Motor neuron (in vitro differentiated cells): ENCODE results near the gene UGT1A10. TPM values are rescaled to one million over a fixed set of nuclear protein-coding genes. Genes with fewer than 3 reads are reported as not detected.

ENCODE experiments used
- ATAC-seq, 8 experiments: fragments of 200-7000 bp; cut with Tn5 transposase; replicated peaks in 6 of 8; 2 replicates each; pipeline ENCODE4 v1.8.0; 2021; ENCODE audit warnings: mild to moderate bottlenecking in 8 of 8, moderate library complexity in 8 of 8
- H3K27ac ChIP-seq, 2 donors: fragments of 250-450 bp; sonication (Bioruptor Pico); 2 replicates each; pipeline ENCODE4 v1.9.0; 2021; ENCODE audit warnings: antibody characterized with exemption in 2 of 2, mild to moderate bottlenecking in 2 of 2, moderate library complexity in 1 of 2
- H3K4me1 ChIP-seq, 2 donors: fragments of 250-450 bp; sonication (Bioruptor Pico); replicated peaks in 1 of 2; 2 replicates each; pipeline ENCODE4 v1.6.1; 2021; ENCODE audit warnings: antibody characterized with exemption in 2 of 2, mild to moderate bottlenecking in 2 of 2, moderate library complexity in 1 of 2
- H3K4me3 ChIP-seq, 5 donors: fragments of 250-450 bp; sonication (Bioruptor Pico); 2 replicates each; pipeline ENCODE4 v1.9.0; 2021; ENCODE audit warnings: antibody characterized with exemption in 5 of 5, mild to moderate bottlenecking in 5 of 5, moderate library complexity in 4 of 5
- WGBS, 10 experiments: fragments of 450-650 bp; shearing (Covaris generic); methylation state at CpG; one replicate each; pipeline ENCODE4 v1.0.0; 2022; 5-methylcytosine and 5-hydroxymethylcytosine counted together
- in situ Hi-C, 9 experiments: fragments of 400-800 bp; cut with MboI; loops; one replicate each; pipeline ENCODE4 v1.15.0; 2021; ENCODE audit warnings: low sequenced_read_pairs in 9 of 9, low pct_unique_long_range_greater_than_20kb in 2 of 9; ENCODE audit not compliant: unreplicated experiment in 9 of 9
- total RNA-seq, 8 experiments: library from RNA; unstranded; fragments of 300-600 nt; gene quantifications; 2 replicates each; pipeline versions ENCODE4 v1.2.3 to v1.2.4, GENCODE V29; 2022

The UGT1A10 gene
- total RNA-seq, 8 experiments from 2014 or later: 0.14 to 11.1 (median 0.40) TPM; not detected in 3

GRCh38 chr2:233758849-233759248, 122.6 kb downstream of the UGT1A10 start:
- Histone ChIP-seq H3K4me3 (no peak overlapping the region), H3K27ac (no peak overlapping the region), H3K4me1 (no peaks in the 10 kb centered on the region)
- in situ Hi-C loops: no loop called here
- WGBS, 10 experiments: 83 to 100% (median 90%) methylated on average over 1 to 2 of the region's 2 CpGs; no CpG with 5 or more reads in 1 of the 10 experiments
- ATAC-seq: no peak

- no peaks in the 10 kb centered on the region for H3K4me1 ChIP-seq
- in situ Hi-C loops: no loop called here
- no peak for ATAC-seq
- 40 to 100% (median 81%) methylated on average over 1 to 6 of the region's 6 CpGs; no CpG with 5 or more reads in 2 of the 10 experiments for WGBS, 10 experiments
- no peak within 1 kb of the TSS for H3K27ac ChIP-seq
- H3K4me3 ChIP-seq: no peak within 1 kb of the TSS
These were observed 123.8 kb downstream of the UGT1A10 start, which contains the start of gene UGT1A1 for GRCh38 chr2:233760043-233760442. TSS of gene UGT1A1 (plus strand) at chr2:233760270. CDS start at chr2:233760288, 18 bp downstream.

GRCh38 chr2:233761040-233761769, 125.0 kb downstream of the UGT1A10 start:
- in situ Hi-C loops: no loop called here
- ATAC-seq: no peak
- 50 to 100% (median 89%) methylated on average over 1 to 4 of the region's 4 CpGs; no CpG with 5 or more reads in 2 of the 10 experiments for WGBS, 10 experiments
- H3K4me3 ChIP-seq: no peak overlapping the region
- H3K4me1 ChIP-seq: no peaks in the 10 kb centered on the region
- H3K27ac ChIP-seq: no peak overlapping the region

- peak in 2 of 8 experiments; percentile 61 to 62 for ATAC-seq
- 20 to 100% (median 63%) methylated on average over 1 to 5 of the region's 7 CpGs; no CpG with 5 or more reads in 3 of the 10 experiments for WGBS, 10 experiments
- Histone ChIP-seq H3K27ac (no peak overlapping the region), H3K4me1 (peaks cover 3% of the 10 kb centered on the region in 2 donors), H3K4me3 (no peak overlapping the region)
- in situ Hi-C loops: no loop called here
These were observed 128.0 kb downstream of the UGT1A10 start for GRCh38 chr2:233764264-233764663.

- Histone ChIP-seq H3K4me3 (no peak overlapping the region), H3K4me1 (peaks cover 3% of the 10 kb centered on the region in 2 donors), H3K27ac (no peak overlapping the region)
- 43 to 83% (median 80%) methylated on average over 2 to 3 of the region's 3 CpGs; no CpG with 5 or more reads in 5 of the 10 experiments for WGBS, 10 experiments
- no peak for ATAC-seq
- in situ Hi-C loops: no loop called here
These were observed 128.5 kb downstream of the UGT1A10 start for GRCh38 chr2:233764761-233765160.

GRCh38 chr2:233766416-233766815, 130.2 kb downstream of the UGT1A10 start:
- no peak overlapping the region for H3K27ac ChIP-seq
- peaks cover 3% of the 10 kb centered on the region in 2 donors for H3K4me1 ChIP-seq
- peak in 2 of 8 experiments; percentile 20 to 25 for ATAC-seq
- 9 to 80% (median 10%) methylated on average over 1 to 2 of the region's 4 CpGs; no CpG with 5 or more reads in 7 of the 10 experiments for WGBS, 10 experiments
- in situ Hi-C loops: no loop called here
- H3K4me3 ChIP-seq: no peak overlapping the region

GRCh38 chr2:233768076-233768475, 131.8 kb downstream of the UGT1A10 start:
- Histone ChIP-seq H3K4me3 (no peak overlapping the region), H3K4me1 (peaks cover 3% of the 10 kb centered on the region in 2 donors), H3K27ac (no peak overlapping the region)
- ATAC-seq: peak in 1 of 8 experiments; percentile 48
- 10 to 100% (median 47%) methylated on average over 1 to 4 of the region's 4 CpGs; no CpG with 5 or more reads in 2 of the 10 experiments for WGBS, 10 experiments
- in situ Hi-C loops: no loop called here

GRCh38 chr2:233769260-233769659, 133.0 kb downstream of the UGT1A10 start:
- ATAC-seq: no peak
- H3K4me3 ChIP-seq: no peak overlapping the region
- WGBS, 10 experiments: 8 to 100% (median 92%) methylated on average over 1 to 7 of the region's 9 CpGs
- in situ Hi-C loops: no loop called here
- H3K27ac ChIP-seq: no peak overlapping the region
- H3K4me1 ChIP-seq: peaks cover 3% of the 10 kb centered on the region in 2 donors

GRCh38 chr2:233772153-233772552, 135.9 kb downstream of the UGT1A10 start:
- 64 to 96% (median 75%) methylated on average over 2 to 15 of the region's 16 CpGs; no CpG with 5 or more reads in 1 of the 10 experiments for WGBS, 10 experiments
- H3K27ac ChIP-seq: no peak overlapping the region
- H3K4me3 ChIP-seq: no peak overlapping the region
- in situ Hi-C loops: no loop called here
- no peak for ATAC-seq
- peaks cover 3% of the 10 kb centered on the region in 2 donors for H3K4me1 ChIP-seq

- in situ Hi-C loops: no loop called here
- ATAC-seq: no peak
- Histone ChIP-seq H3K27ac (no peak overlapping the region), H3K4me1 (peaks cover 3% of the 10 kb centered on the region in 2 donors), H3K4me3 (no peak overlapping the region)
- WGBS, 10 experiments: 52 to 100% (median 71%) methylated on average over 2 to 5 of the region's 5 CpGs; no CpG with 5 or more reads in 4 of the 10 experiments
These were observed 136.3 kb downstream of the UGT1A10 start for GRCh38 chr2:233772583-233772982.

GRCh38 chr2:233773854-233774253, 137.6 kb downstream of the UGT1A10 start:
- Histone ChIP-seq H3K27ac (no peak overlapping the region), H3K4me1 (no peaks in the 10 kb centered on the region), H3K4me3 (no peak overlapping the region)
- in situ Hi-C loops: no loop called here
- 83 to 100% methylated on average over 1 of the region's 5 CpGs; no CpG with 5 or more reads in 8 of the 10 experiments for WGBS, 10 experiments
- ATAC-seq: no peak

GRCh38 chr2:233775414-233775813, 139.2 kb downstream of the UGT1A10 start:
- in situ Hi-C loops: no loop called here
- peak in 2 of 8 experiments; percentile 26 to 32 for ATAC-seq
- Histone ChIP-seq H3K4me3 (no peak overlapping the region), H3K4me1 (no peaks in the 10 kb centered on the region), H3K27ac (no peak overlapping the region)
- 31 to 100% (median 86%) methylated on average over 1 to 6 of the region's 6 CpGs; no CpG with 5 or more reads in 4 of the 10 experiments for WGBS, 10 experiments

GRCh38 chr2:233778030-233778429, 141.8 kb downstream of the UGT1A10 start, which contains the start of gene MROH2A:
TSS of gene MROH2A (plus strand) at chr2:233778330. CDS start at chr2:233779359, 1,029 bp downstream.
- no peaks in the 10 kb centered on the region for H3K4me1 ChIP-seq
- in situ Hi-C loops: no loop called here
- WGBS, 10 experiments: 17 to 75% (median 67%) methylated on average over 1 to 2 of the region's 2 CpGs; no CpG with 5 or more reads in 5 of the 10 experiments
- ATAC-seq: no peak
- no peak within 1 kb of the TSS for H3K27ac ChIP-seq
- no peak within 1 kb of the TSS for H3K4me3 ChIP-seq
